Measurements from ENCODE around the gene HSPBAP1.

DNA sequence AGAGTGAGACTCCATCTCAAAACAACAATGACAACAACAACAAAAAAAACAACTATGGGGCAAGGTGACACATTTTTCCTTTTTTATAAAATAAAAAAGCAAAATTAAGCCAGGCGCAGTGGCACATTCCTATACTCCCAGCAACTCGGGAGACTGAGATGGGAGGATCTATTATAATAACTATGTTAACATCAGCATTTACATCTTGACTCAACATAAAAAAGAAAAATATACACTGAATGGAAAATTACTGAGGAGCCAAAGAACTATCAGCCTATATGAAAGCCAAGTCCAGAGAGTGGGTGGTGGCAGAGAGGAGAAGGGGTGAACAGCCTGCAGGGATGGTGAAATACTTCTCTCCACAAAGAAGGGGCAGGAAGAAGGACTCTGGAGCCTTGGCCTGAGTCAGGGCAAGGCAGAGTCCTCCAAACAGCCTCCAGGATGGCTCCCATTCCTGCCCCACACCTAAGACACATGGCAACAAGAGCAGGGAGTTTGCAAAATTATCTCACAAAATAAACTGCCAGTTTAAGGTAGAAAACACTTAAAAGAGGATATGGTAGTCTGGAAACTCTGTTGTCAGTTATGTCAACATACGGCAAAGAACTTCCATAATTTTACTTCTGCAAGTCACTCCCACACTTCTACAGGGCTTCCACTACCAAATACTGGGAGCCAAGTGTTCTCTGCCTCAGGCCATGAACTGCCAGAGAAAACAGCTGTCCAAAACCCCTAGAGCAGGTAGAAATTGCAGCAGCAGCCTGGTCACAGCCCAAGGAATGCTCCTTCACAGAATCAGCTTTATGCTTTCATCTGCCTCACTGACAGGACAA lies 25.9 kb downstream of the HSPBAP1 start:
- TF ChIP-seq, protein P1, sequence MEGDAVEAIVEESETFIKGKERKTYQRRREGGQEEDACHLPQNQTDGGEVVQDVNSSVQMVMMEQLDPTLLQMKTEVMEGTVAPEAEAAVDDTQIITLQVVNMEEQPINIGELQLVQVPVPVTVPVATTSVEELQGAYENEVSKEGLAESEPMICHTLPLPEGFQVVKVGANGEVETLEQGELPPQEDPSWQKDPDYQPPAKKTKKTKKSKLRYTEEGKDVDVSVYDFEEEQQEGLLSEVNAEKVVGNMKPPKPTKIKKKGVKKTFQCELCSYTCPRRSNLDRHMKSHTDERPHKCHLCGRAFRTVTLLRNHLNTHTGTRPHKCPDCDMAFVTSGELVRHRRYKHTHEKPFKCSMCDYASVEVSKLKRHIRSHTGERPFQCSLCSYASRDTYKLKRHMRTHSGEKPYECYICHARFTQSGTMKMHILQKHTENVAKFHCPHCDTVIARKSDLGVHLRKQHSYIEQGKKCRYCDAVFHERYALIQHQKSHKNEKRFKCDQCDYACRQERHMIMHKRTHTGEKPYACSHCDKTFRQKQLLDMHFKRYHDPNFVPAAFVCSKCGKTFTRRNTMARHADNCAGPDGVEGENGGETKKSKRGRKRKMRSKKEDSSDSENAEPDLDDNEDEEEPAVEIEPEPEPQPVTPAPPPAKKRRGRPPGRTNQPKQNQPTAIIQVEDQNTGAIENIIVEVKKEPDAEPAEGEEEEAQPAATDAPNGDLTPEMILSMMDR (IDR thresholded peaks at IDR 0.05): no peak
- TF ChIP-seq POLR2A (IDR thresholded peaks at IDR 0.05): no peak

Measured in ovary (tissue), 3 donors.